ENCODE measurements around the gene COMMD7.

DNA sequence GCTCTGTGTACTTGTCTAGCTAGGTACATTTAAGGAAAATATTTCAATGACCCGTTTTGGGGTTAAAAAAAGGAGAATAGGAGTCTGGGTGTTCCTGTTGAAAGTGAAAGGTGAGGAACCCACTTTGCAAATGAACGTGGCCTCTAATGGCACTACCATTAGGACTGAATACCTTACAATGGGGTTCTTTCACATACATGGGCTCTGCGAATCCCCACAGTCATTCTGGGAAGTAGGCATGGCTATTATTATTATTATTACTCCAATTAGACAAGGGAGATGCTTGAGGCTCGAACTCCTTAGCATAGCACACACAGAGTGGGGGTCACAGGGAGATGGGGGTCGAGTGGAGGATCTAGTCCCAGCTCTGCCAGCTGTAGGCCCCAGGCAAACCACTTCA is 12.9 kb upstream of the COMMD7 start:
- TF ChIP-seq POLR2A (IDR thresholded peaks at IDR 0.05) (no peak), CTCF (IDR thresholded peaks at IDR 0.05) (no peak)
